Karpas-422 (cell line): ENCODE measurements around the gene CYLC1. TPM values are rescaled to one million over a fixed set of nuclear protein-coding genes. Genes with fewer than 3 reads are reported as not detected.

Experiments
- DNase-seq: peaks from one replicate; pipeline ENCODE4 v3.0.0-alpha.2; 2015
- H2AFZ ChIP-seq: fragments of 200-600 bp; sonication (generic); 2 replicates; pipeline ENCODE4 v1.6.1; 2014; ENCODE audit warnings: antibody characterized with exemption, low read length, mixed read lengths
- H3K27ac ChIP-seq: fragments of 200-600 bp; sonication (generic); 2 replicates; pipeline ENCODE4 v1.5.1; 2014; ENCODE audit warnings: mild to moderate bottlenecking, low read length, moderate library complexity
- H3K27me3 ChIP-seq: fragments of 200-600 bp; sonication (generic); 2 replicates; pipeline ENCODE4 v1.6.1; 2014; ENCODE audit warnings: low read length, mixed read lengths
- H3K36me3 ChIP-seq: fragments of 200-600 bp; sonication (generic); 2 replicates; pipeline ENCODE4 v1.6.1; 2014; ENCODE audit warnings: low read length, mixed read lengths; ENCODE audit not compliant: insufficient read depth
- H3K4me1 ChIP-seq: fragments of 200-600 bp; sonication (generic); 2 replicates; pipeline ENCODE4 v1.6.1; 2014; ENCODE audit warnings: mild to moderate bottlenecking, low read length, mixed read lengths
- H3K4me2 ChIP-seq: fragments of 200-600 bp; sonication (generic); 2 replicates; pipeline ENCODE4 v1.6.1; 2014; ENCODE audit warnings: low read length, low read depth, mild to moderate bottlenecking; ENCODE audit not compliant: poor library complexity, severe bottlenecking
- H3K4me3 ChIP-seq: fragments of 200-600 bp; sonication (generic); 2 replicates; pipeline ENCODE4 v1.5.1; 2014; ENCODE audit warnings: mild to moderate bottlenecking, antibody characterized with exemption, low read length, mixed read lengths
- H3K79me2 ChIP-seq: fragments of 200-600 bp; sonication (generic); 2 replicates; pipeline ENCODE4 v1.6.1; 2014; ENCODE audit warnings: mild to moderate bottlenecking, low read length, mixed read lengths
- H3K9ac ChIP-seq: fragments of 200-600 bp; sonication (generic); 2 replicates; pipeline ENCODE4 v1.6.0; 2014; ENCODE audit warnings: low read length
- H3K9me2 ChIP-seq: fragments of 200-600 bp; sonication (generic), shearing (Covaris generic); replicated peaks from 2 replicates; pipeline ENCODE4 v1.6.0; 2014; ENCODE audit warnings: mild to moderate bottlenecking, low read length, moderate library complexity; ENCODE audit not compliant: insufficient read depth
- H3K9me3 ChIP-seq: fragments of 300-700, 200-600 bp; sonication (generic); 2 replicates; pipeline ENCODE4 v1.6.1; 2014; ENCODE audit warnings: low read length, mixed read lengths
- H4K20me1 ChIP-seq: fragments of 200-600 bp; sonication (generic); 2 replicates; pipeline ENCODE4 v1.6.1; 2014; ENCODE audit warnings: mild to moderate bottlenecking, antibody characterized with exemption, low read length, low read depth; ENCODE audit not compliant: insufficient read depth
- total RNA-seq: library from RNA; depleted of rRNA; stranded (reverse); fragments of >200 nt; shearing (Covaris generic); gene quantifications from 2 replicates; pipeline ENCODE4 v1.2.3, GENCODE V29; 2014; ENCODE audit warnings: low replicate concordance

Gene CYLC1
- total RNA-seq, 1 experiment from 2014 or later, result not detected

GRCh38 chrX:83934220-83934619, 73.3 kb downstream of the CYLC1 start:
- Histone ChIP-seq H3K27me3 (no peaks in the 10 kb centered on the region), H3K27ac (no peak overlapping the region), H3K9ac (no peak overlapping the region), H3K4me3 (no peak overlapping the region), H3K4me2 (no peak overlapping the region), H2AFZ (no peak overlapping the region), H3K79me2 (no peaks in the 10 kb centered on the region), H3K36me3 (no peaks in the 10 kb centered on the region), H3K4me1 (no peaks in the 10 kb centered on the region), H3K9me2 (no peaks in the 10 kb centered on the region), H4K20me1 (no peaks in the 10 kb centered on the region), H3K9me3 (no peaks in the 10 kb centered on the region)
- DNase-seq, result no peak
